H1 (cell line): ENCODE results near the gene KPNA1. TPM values are rescaled to one million over a fixed set of nuclear protein-coding genes. Genes with fewer than 3 reads are reported as not detected.

Source experiments
- ATF3 ChIP-seq: IDR thresholded peaks from 2 replicates; pipeline ENCODE4 v1.6.1; 2011; ENCODE audit warnings: low read depth, mild to moderate bottlenecking, low read length; ENCODE audit not compliant: insufficient read depth
- CHD7 ChIP-seq: fragments of 300-600 bp; sonication (generic); IDR thresholded peaks from 2 replicates; pipeline ENCODE4 v1.7.1; 2012; ENCODE audit warnings: low read length, moderate library complexity, mild to moderate bottlenecking, inconsistent platforms; ENCODE audit not compliant: insufficient replicate concordance
- MAX ChIP-seq: IDR thresholded peaks from 2 replicates; pipeline ENCODE4 v1.6.1; 2012; ENCODE audit warnings: inconsistent platforms
- RBBP5 ChIP-seq: IDR thresholded peaks from 2 replicates; pipeline ENCODE4 v1.7.1; 2012; ENCODE audit warnings: low read depth, mild to moderate bottlenecking, inconsistent platforms, low read length, moderate library complexity, borderline replicate concordance
- SP4 ChIP-seq: IDR thresholded peaks from 2 replicates; pipeline ENCODE4 v1.6.1; 2012; ENCODE audit warnings: low read length, inconsistent platforms
- TAF1 ChIP-seq: IDR thresholded peaks from 2 replicates; pipeline ENCODE4 v1.6.1; 2011; ENCODE audit warnings: mild to moderate bottlenecking, low read depth, low read length
- YY1 ChIP-seq: IDR thresholded peaks from 2 replicates; pipeline ENCODE4 v1.6.1; 2011; ENCODE audit warnings: low read depth, mild to moderate bottlenecking, low read length
- polyA plus RNA-seq, 7 experiments: library from polyadenylated mRNA; depleted of rRNA in 3 of 7; stranded (reverse) in 5 of 7; unstranded in 2 of 7; fragments of >200 nt in 5 of 7; fragments of 200-250 nt in 2 of 7; gene quantifications; 1 replicate in 5 of 7; 2 replicates in 1 of 7; 4 replicates in 1 of 7; pipeline versions ENCODE4 v1.2.1 to v1.2.3, GENCODE V29; 2011 to 2013; ENCODE audit warnings: missing spikeins in 2 of 7, mixed read lengths in 2 of 7
- total RNA-seq: library from RNA; stranded (reverse); fragmentation: NEBNext Ultra II Directional; extraction: Animal tissue kit (Norgen Biotek cat#: 25700); gene quantifications from 2 replicates; pipeline ENCODE4 v1.2.1, GENCODE V29; 2021

Gene KPNA1
- total and polyA plus RNA-seq, 2 of the 8 experiments (the other 6 are each of a cell fraction or from before 2014, with no cell fraction given), result 14.8 to 63.0 TPM

- TF ChIP-seq CHD7 (no peak), MAX (no peak), ATF3 (no peak), RBBP5 (no peak), TAF1 (no peak), SP4 (no peak), YY1 (no peak)
Measured at GRCh38 chr3:122430371-122430770, 84.4 kb downstream of the KPNA1 start (continued).
